Hepatocyte (in vitro differentiated cells): Measurements from ENCODE around the gene TIMM22.

ENCODE experiments used
- CTCF ChIP-seq: fragments of 200-600 bp; sonication (generic); IDR thresholded peaks from 2 replicates; pipeline ENCODE4 v1.5.1; 2016; ENCODE audit warnings: antibody characterized with exemption, mild to moderate bottlenecking; ENCODE audit not compliant: poor library complexity
- EZH2 ChIP-seq: fragments of 200-600 bp; sonication (generic); IDR thresholded peaks from 2 replicates; pipeline ENCODE4 v1.6.1; 2016; ENCODE audit warnings: antibody characterized with exemption, mild to moderate bottlenecking, borderline replicate concordance

- TF ChIP-seq CTCF, result no peak
- TF ChIP-seq EZH2, result no peak
Observed at GRCh38 chr17:1001640-1002411, 4.9 kb downstream of the TIMM22 start.
